GM23338 (cell line): ENCODE results near the gene MYOF. TPM values are rescaled to one million over a fixed set of nuclear protein-coding genes. Genes with fewer than 3 reads are reported as not detected.

Source experiments
- ATAC-seq: fragments of 200-7000 bp; cut with Tn5 transposase; 3 replicates; pipeline ENCODE4 v1.9.1; 2020
- DNase-seq: peaks from one replicate; pipeline ENCODE4 v3.0.0-alpha.2; 2015; ENCODE audit warnings: low spot score
- H2AFZ ChIP-seq: fragments of 200-600 bp; sonication (generic); 2 replicates; pipeline ENCODE4 v1.8.0; 2016; ENCODE audit warnings: antibody characterized with exemption, mild to moderate bottlenecking, moderate library complexity
- H3F3A ChIP-seq: fragments of 200-600 bp; sonication (generic); replicated peaks from 2 replicates; pipeline ENCODE4 v1.8.0; 2017; ENCODE audit warnings: antibody characterized with exemption, mixed run types, low read depth
- H3K27ac ChIP-seq: fragments of 200-600 bp; sonication (generic); 2 replicates; pipeline ENCODE4 v1.6.1; 2016; ENCODE audit warnings: low read depth
- H3K27me3 ChIP-seq: fragments of 200-600 bp; sonication (generic); 2 replicates; pipeline ENCODE4 v1.8.0; 2016; ENCODE audit warnings: mild to moderate bottlenecking, mixed run types, moderate library complexity; ENCODE audit not compliant: insufficient read depth
- H3K36me3 ChIP-seq: fragments of 200-600 bp; sonication (generic); 2 replicates; pipeline ENCODE4 v1.8.0; 2016; ENCODE audit warnings: mild to moderate bottlenecking; ENCODE audit not compliant: insufficient read depth
- H3K4me1 ChIP-seq: fragments of 200-600 bp; sonication (generic); 2 replicates; pipeline ENCODE4 v1.8.0; 2016; ENCODE audit warnings: mild to moderate bottlenecking, moderate library complexity; ENCODE audit not compliant: insufficient read depth
- H3K4me2 ChIP-seq: fragments of 200-600 bp; sonication (generic); 2 replicates; pipeline ENCODE4 v1.7.1; 2017; ENCODE audit warnings: mixed run types
- H3K4me3 ChIP-seq: fragments of 200-600 bp; sonication (generic); 2 replicates; pipeline ENCODE4 v1.6.1; 2016; ENCODE audit warnings: mixed run types
- H3K79me2 ChIP-seq: fragments of 200-600 bp; sonication (generic); replicated peaks from 2 replicates; pipeline ENCODE4 v1.8.0; 2017; ENCODE audit warnings: mild to moderate bottlenecking; ENCODE audit not compliant: insufficient read depth
- H3K9me2 ChIP-seq: fragments of 200-600 bp; sonication (generic); 2 replicates; pipeline ENCODE4 v1.8.0; 2017; ENCODE audit not compliant: insufficient read depth
- H4K20me1 ChIP-seq: fragments of 200-600 bp; sonication (generic); replicated peaks from 2 replicates; pipeline ENCODE4 v1.8.0; 2017; ENCODE audit warnings: mild to moderate bottlenecking; ENCODE audit not compliant: insufficient read depth
- H3K27ac Mint-ChIP-seq: 2 replicates; pipeline ENCODE4 v1.8.0; 2020; ENCODE audit warnings: inconsistent platforms, mild to moderate bottlenecking, moderate library complexity, mixed read lengths
- H3K27me3 Mint-ChIP-seq: 3 replicates; pipeline ENCODE4 v1.8.0; 2022; ENCODE audit warnings: low read depth, mild to moderate bottlenecking, moderate library complexity, mixed read lengths, inconsistent platforms; ENCODE audit not compliant: insufficient read depth, poor library complexity
- H3K36me3 Mint-ChIP-seq: 3 replicates; pipeline ENCODE4 v1.8.0; 2021; ENCODE audit warnings: low read depth, mild to moderate bottlenecking, inconsistent platforms, moderate library complexity, mixed read lengths
- H3K4me1 Mint-ChIP-seq: 3 replicates; pipeline ENCODE4 v1.8.0; 2020; ENCODE audit warnings: mild to moderate bottlenecking, inconsistent platforms, mixed read lengths
- H3K4me3 Mint-ChIP-seq: 3 replicates; pipeline ENCODE4 v1.8.0; 2021; ENCODE audit warnings: moderate library complexity, mild to moderate bottlenecking, inconsistent platforms, mixed read lengths
- H3K9me3 Mint-ChIP-seq: 3 replicates; pipeline ENCODE4 v1.8.0; 2020; ENCODE audit warnings: moderate library complexity, mild to moderate bottlenecking, inconsistent platforms, mixed read lengths
- CREB1 ChIP-seq: fragments of 250-450 bp; sonication (Bioruptor Pico); IDR thresholded peaks from 2 replicates; pipeline ENCODE4 v1.5.0; 2020; ENCODE audit warnings: low read depth, mild to moderate bottlenecking, moderate library complexity
- ETS1 ChIP-seq: IDR thresholded peaks from 2 replicates; pipeline ENCODE4 v1.6.1; 2016; ENCODE audit warnings: antibody characterized with exemption
- EZH2 ChIP-seq: fragments of 200-600 bp; sonication (generic); IDR thresholded peaks from one replicate; pipeline ENCODE4 v1.8.0; 2017; ENCODE audit warnings: antibody characterized with exemption, mild to moderate bottlenecking, low read depth; ENCODE audit not compliant: unreplicated experiment
- EZH2phosphoT487 ChIP-seq: fragments of 200-600 bp; sonication (generic); IDR thresholded peaks from one replicate; pipeline ENCODE4 v1.8.1; 2018; ENCODE audit warnings: antibody characterized with exemption; ENCODE audit not compliant: unreplicated experiment
- JUNB ChIP-seq: IDR thresholded peaks from one replicate; pipeline ENCODE4 v1.6.1; 2016; ENCODE audit warnings: antibody characterized with exemption; ENCODE audit not compliant: unreplicated experiment
- NANOG ChIP-seq: IDR thresholded peaks from 2 replicates; pipeline ENCODE4 v1.6.1; 2016; ENCODE audit warnings: antibody characterized with exemption, borderline replicate concordance
- POLR2AphosphoS5 ChIP-seq: IDR thresholded peaks from 2 replicates; pipeline ENCODE4 v1.6.1; 2016; ENCODE audit warnings: antibody characterized with exemption, low read depth
- REST ChIP-seq: IDR thresholded peaks from one replicate; pipeline ENCODE4 v1.6.1; 2018; ENCODE audit warnings: antibody characterized with exemption; ENCODE audit not compliant: unreplicated experiment
- STAT1 ChIP-seq: IDR thresholded peaks from one replicate; pipeline ENCODE4 v1.6.1; 2016; ENCODE audit warnings: antibody characterized with exemption; ENCODE audit not compliant: unreplicated experiment
- ZNF114 ChIP-seq: fragments of 250-450 bp; sonication (Bioruptor Pico); IDR thresholded peaks from 2 replicates; pipeline ENCODE4 v1.5.0; 2020; ENCODE audit warnings: mild to moderate bottlenecking, moderate library complexity
- ZNF331 ChIP-seq: fragments of 250-450 bp; sonication (Bioruptor Pico); IDR thresholded peaks from 2 replicates; pipeline ENCODE4 v1.5.0; 2020; ENCODE audit warnings: low read depth, mild to moderate bottlenecking, moderate library complexity
- ZNF462 ChIP-seq: fragments of 250-450 bp; sonication (Bioruptor Pico); IDR thresholded peaks from 2 replicates; pipeline ENCODE4 v1.5.0; 2020; ENCODE audit warnings: mild to moderate bottlenecking, moderate library complexity
- polyA plus RNA-seq: library from polyadenylated mRNA; unstranded; fragments of >200 nt; fragmentation: Nextera tagmentation; extraction: Ambion mirVana; gene quantifications from 2 replicates; pipeline ENCODE4 v1.2.1, GENCODE V29; 2016
- total RNA-seq: library from RNA; depleted of rRNA; stranded (reverse); fragments of >200 nt; shearing (Covaris generic); gene quantifications from 2 replicates; pipeline ENCODE4 v1.2.3, GENCODE V29; 2014
- TF ChIP-seq, protein P1 (sequence below), 2 experiments: fragments of 200-600 bp in 1 of 2; sonication (generic) in 1 of 2; conservative IDR thresholded peaks; 2 replicates each; pipeline versions ENCODE4 v1.5.1 to v1.6.1; 2016 to 2017; ENCODE audit warnings: antibody characterized with exemption in 2 of 2, low read depth in 2 of 2, mild to moderate bottlenecking in 2 of 2, moderate library complexity in 1 of 2

Gene MYOF
- total and polyA plus RNA-seq, 2 experiments from 2014 or later, result 0.82 to 1.4 TPM

DNA sequence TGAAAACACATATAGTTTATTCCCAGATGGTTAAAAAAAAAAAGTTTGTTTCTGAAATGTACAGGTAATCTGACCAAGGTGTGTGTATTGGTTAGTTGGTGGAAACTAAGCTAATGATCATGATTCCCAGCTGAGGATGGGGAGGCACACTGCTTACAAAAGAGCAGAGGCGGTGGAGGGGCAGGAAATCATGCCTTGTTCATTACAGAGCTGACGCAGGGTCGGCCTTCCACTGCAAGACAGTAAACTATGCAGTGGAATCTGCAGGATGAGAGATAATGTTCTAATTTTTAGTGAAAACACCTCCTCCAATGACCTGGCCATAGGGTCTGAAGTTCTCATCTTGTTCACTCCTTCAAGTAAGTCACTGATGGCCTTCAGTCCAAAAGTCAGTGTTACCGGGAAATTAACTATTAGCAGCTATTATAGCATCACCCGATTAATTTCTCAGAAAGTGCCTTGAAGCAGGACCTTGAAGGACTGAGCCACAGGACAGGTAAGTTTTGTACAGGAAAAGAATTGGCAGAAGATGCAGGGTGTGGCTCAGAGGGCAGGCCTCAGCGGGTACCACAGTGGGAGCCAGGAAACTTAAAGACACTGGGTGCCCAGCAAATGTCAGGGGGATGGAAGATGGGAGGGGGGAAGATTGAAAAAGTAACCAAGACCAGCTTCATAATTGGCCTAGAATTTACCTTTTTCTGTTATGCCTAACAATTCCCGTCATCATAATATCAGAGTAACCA is 36.0 kb downstream of the MYOF start:
- DNase-seq (peak; percentile 55), ATAC-seq (peak; percentile 22)
- Histone ChIP-seq H3K79me2 (no peaks in the 10 kb centered on the region), H3K4me2 (peak overlapping the region; percentile 45; the same call in 1 of the 2 replicates), H3K9me2 (no peaks in the 10 kb centered on the region), H3F3A (peaks cover 7% of the 10 kb centered on the region; the same call in 1 of the 2 replicates), H3K4me3 (no peak overlapping the region), H3K36me3 (no peaks in the 10 kb centered on the region), H3K27ac (peak overlapping the region; percentile 84), H2AFZ (no peak overlapping the region), H3K4me1 (peaks cover 8% of the 10 kb centered on the region), H4K20me1 (no peaks in the 10 kb centered on the region), H3K27me3 (no peaks in the 10 kb centered on the region)
- TF ChIP-seq ZNF331 (CRISPR knock-in tag) (no peak), STAT1 (no peak), CREB1 (CRISPR knock-in tag) (no peak), NANOG (no peak), POLR2AphosphoS5 (no peak), ETS1 (no peak), REST (no peak), ZNF114 (CRISPR knock-in tag) (no peak), EZH2phosphoT487 (no peak), EZH2 (no peak), JUNB (no peak), ZNF462 (CRISPR knock-in tag) (no peak)
- TF ChIP-seq, protein P1, sequence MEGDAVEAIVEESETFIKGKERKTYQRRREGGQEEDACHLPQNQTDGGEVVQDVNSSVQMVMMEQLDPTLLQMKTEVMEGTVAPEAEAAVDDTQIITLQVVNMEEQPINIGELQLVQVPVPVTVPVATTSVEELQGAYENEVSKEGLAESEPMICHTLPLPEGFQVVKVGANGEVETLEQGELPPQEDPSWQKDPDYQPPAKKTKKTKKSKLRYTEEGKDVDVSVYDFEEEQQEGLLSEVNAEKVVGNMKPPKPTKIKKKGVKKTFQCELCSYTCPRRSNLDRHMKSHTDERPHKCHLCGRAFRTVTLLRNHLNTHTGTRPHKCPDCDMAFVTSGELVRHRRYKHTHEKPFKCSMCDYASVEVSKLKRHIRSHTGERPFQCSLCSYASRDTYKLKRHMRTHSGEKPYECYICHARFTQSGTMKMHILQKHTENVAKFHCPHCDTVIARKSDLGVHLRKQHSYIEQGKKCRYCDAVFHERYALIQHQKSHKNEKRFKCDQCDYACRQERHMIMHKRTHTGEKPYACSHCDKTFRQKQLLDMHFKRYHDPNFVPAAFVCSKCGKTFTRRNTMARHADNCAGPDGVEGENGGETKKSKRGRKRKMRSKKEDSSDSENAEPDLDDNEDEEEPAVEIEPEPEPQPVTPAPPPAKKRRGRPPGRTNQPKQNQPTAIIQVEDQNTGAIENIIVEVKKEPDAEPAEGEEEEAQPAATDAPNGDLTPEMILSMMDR (conservative IDR thresholded peaks at IDR 0.05; ENCODE audit: low read depth in 2 of 2), result no peak
- H3K4me3 Mint-ChIP-seq, result peak overlapping the region; percentile 24; the same call in 2 of the 3 replicates
- H3K4me1 Mint-ChIP-seq, result peaks cover 38% of the 10 kb centered on the region
- no peaks in the 10 kb centered on the region for H3K9me3 Mint-ChIP-seq
- H3K27me3 Mint-ChIP-seq, result peaks cover 13% of the 10 kb centered on the region
- peak overlapping the region; percentile 86 for H3K27ac Mint-ChIP-seq
- no peaks in the 10 kb centered on the region for H3K36me3 Mint-ChIP-seq
